GM12878 (cell line): ENCODE results near the gene RABGEF1. TPM values are rescaled to one million over a fixed set of nuclear protein-coding genes. Genes with fewer than 3 reads are reported as not detected.

Experiments
- ATAC-seq: fragments of 200-7000 bp; cut with Tn5 transposase; 3 replicates; pipeline ENCODE4 v1.9.1; 2020; ENCODE audit warnings: mild to moderate bottlenecking, moderate library complexity
- BruUV-seq: library from RNA; stranded (reverse); fragments of 400-500 nt; replicated peaks from 2 replicates; lab custom pipeline; 2021; lab: Mats Ljungman, UMichigan
- CTCF ChIA-PET: fragments of 300-600 bp; sonication (Branson Sonifier 250); formaldehyde crosslinking; extraction: SDS; loops from one replicate; lab custom pipeline; 2021; ENCODE audit warnings: inconsistent platforms; lab: Yijun Ruan, JAX
- POLR2A ChIA-PET: fragments of 350-600 bp; formaldehyde crosslinking; extraction: SDS; loops from one replicate; lab custom pipeline; 2021; ENCODE audit warnings: inconsistent platforms; lab: Charles Lee
- RAD21 ChIA-PET: fragments of 300-600 bp; sonication (Branson Sonifier 250); formaldehyde crosslinking; loops from one replicate; lab custom pipeline; 2023; ENCODE audit warnings: antibody characterized with exemption; ENCODE audit not compliant: unreplicated experiment; lab: Charles Lee
- SMC1A ChIA-PET: fragments of 300-600 bp; sonication (Branson Sonifier 250); formaldehyde crosslinking; loops from one replicate; lab custom pipeline; 2023; ENCODE audit not compliant: unreplicated experiment, uncharacterized antibody; lab: Charles Lee
- DNase-seq: peaks from one replicate; pipeline ENCODE4 v3.0.0-alpha.2; 2011; ENCODE audit warnings: low read depth, low spot score
- FAIRE-seq: peaks from 3 replicates; lab custom pipeline; 2011; peaks lifted over from hg19 to GRCh38; lab: Jason Lieb, UNC
- H2AFZ ChIP-seq: 2 replicates; pipeline ENCODE4 v1.6.0; 2011; ENCODE audit warnings: low read depth, low read length, control low read depth; ENCODE audit not compliant: control insufficient read depth
- H3K27ac ChIP-seq: 2 replicates; pipeline ENCODE4 v1.5.1; 2011; ENCODE audit warnings: control low read depth; ENCODE audit not compliant: control insufficient read depth, insufficient read depth
- H3K27me3 ChIP-seq, 2 experiments: replicated peaks in 1 of 2; 2 replicates each; pipeline versions ENCODE4 v1.6.0 to v1.6.1; 2011; ENCODE audit warnings: low read length in 1 of 2; ENCODE audit not compliant: control insufficient read depth in 2 of 2, insufficient read depth in 2 of 2
- H3K36me3 ChIP-seq, 2 experiments: 2 replicates each; pipeline ENCODE4 v1.5.1; 2011; ENCODE audit warnings: low read length in 1 of 2; ENCODE audit not compliant: control insufficient read depth in 2 of 2, insufficient read depth in 2 of 2
- H3K4me1 ChIP-seq: 2 replicates; pipeline ENCODE4 v1.6.1; 2011; ENCODE audit warnings: mild to moderate bottlenecking, low read length, moderate library complexity, mixed read lengths; ENCODE audit not compliant: control insufficient read depth, insufficient read depth
- H3K4me2 ChIP-seq: 2 replicates; pipeline ENCODE4 v1.6.0; 2011; ENCODE audit warnings: control low read depth; ENCODE audit not compliant: control insufficient read depth, insufficient read depth
- H3K4me3 ChIP-seq: fragments of 200-600 bp; sonication (generic); 2 replicates; pipeline ENCODE4 v1.5.1; 2016
- H3K79me2 ChIP-seq: 2 replicates; pipeline ENCODE4 v1.6.0; 2011; ENCODE audit warnings: low read length; ENCODE audit not compliant: control insufficient read depth, insufficient read depth
- H3K9ac ChIP-seq: 2 replicates; pipeline ENCODE4 v1.8.0; 2011; ENCODE audit warnings: low read length, control low read depth, mixed read lengths; ENCODE audit not compliant: control insufficient read depth, insufficient read depth
- H3K9me3 ChIP-seq: replicated peaks from 3 replicates; pipeline ENCODE4 v1.5.1; 2011; ENCODE audit warnings: mild to moderate bottlenecking, low read length; ENCODE audit not compliant: control insufficient read depth, insufficient read depth
- H4K20me1 ChIP-seq: 2 replicates; pipeline ENCODE4 v1.6.0; 2011; ENCODE audit not compliant: control insufficient read depth, insufficient read depth
- CHD1 ChIP-seq: IDR thresholded peaks from 2 replicates; pipeline ENCODE4 v1.6.1; 2012; ENCODE audit warnings: low read depth, low read length, improper control_type of control experiment
- ESRRA ChIP-seq: IDR thresholded peaks from 2 replicates; pipeline ENCODE4 v1.6.1; 2012; ENCODE audit warnings: mild to moderate bottlenecking, low read length, improper control_type of control experiment
- IRF5 ChIP-seq: fragments of 450-650 bp; IDR thresholded peaks from 2 replicates; pipeline ENCODE4 v1.6.1; 2017; ENCODE audit warnings: borderline replicate concordance
- PAX8 ChIP-seq: fragments of 450-650 bp; IDR thresholded peaks from 2 replicates; pipeline ENCODE4 v1.6.1; 2017; ENCODE audit warnings: mild to moderate bottlenecking, moderate library complexity
- PBX3 ChIP-seq: IDR thresholded peaks from 2 replicates; pipeline ENCODE4 v1.6.1; 2011; ENCODE audit warnings: mild to moderate bottlenecking, low read depth, low read length, moderate library complexity; ENCODE audit not compliant: insufficient replicate concordance
- PML ChIP-seq: IDR thresholded peaks from 2 replicates; pipeline ENCODE4 v1.6.1; 2012; ENCODE audit warnings: low read length, inconsistent platforms
- SUZ12 ChIP-seq: fragments of 200-600 bp; sonication (generic); IDR thresholded peaks from one replicate; pipeline ENCODE4 v1.6.1; 2018; ENCODE audit warnings: antibody characterized with exemption, mild to moderate bottlenecking; ENCODE audit not compliant: unreplicated experiment
- TCF12 ChIP-seq: IDR thresholded peaks from 2 replicates; pipeline ENCODE4 v1.6.1; 2011; ENCODE audit warnings: low read depth, mild to moderate bottlenecking, low read length
- WGBS: methylation state at CpG from one replicate; pipeline ENCODE4 v1.1.6; 2016; ENCODE audit warnings: low lambda C conversion rate; ENCODE audit not compliant: insufficient replicate concordance, insufficient coverage; ENCODE audit errors: missing lambda C conversion rate; 5-methylcytosine and 5-hydroxymethylcytosine counted together
- in situ Hi-C: fragments of 300-500 bp; cut with MboI; formaldehyde crosslinking; loops from 9 replicates; pipeline ENCODE4 v1.14.3; 2018; ENCODE audit warnings: mixed read lengths
- intact Hi-C: fragments of 100-400 bp; cut with micrococcal nuclease; formaldehyde crosslinking; loops from one replicate; pipeline ENCODE4 v1.14.2; 2022; ENCODE audit not compliant: unreplicated experiment
- polyA plus RNA-seq, 11 experiments: library from polyadenylated mRNA; depleted of rRNA in 4 of 11; unstranded in 6 of 11; stranded (reverse) in 5 of 11; fragments of >200 nt; fragmentation: Nextera tagmentation in 4 of 11; fragmentation: Illumina TruSeq in 1 of 11; extraction: Ambion mirVana in 4 of 11; extraction: Trizol in 1 of 11; gene quantifications; 1 replicate in 1 of 11; 2 replicates in 10 of 11; pipeline versions ENCODE4 v1.2.1 to v1.2.3, GENCODE V29; 2011 to 2016; ENCODE audit warnings: inconsistent platforms in 2 of 11, missing spikeins in 2 of 11, low read depth in 1 of 11
- total RNA-seq, 4 experiments: library from RNA; depleted of rRNA in 3 of 4; stranded (reverse); fragments of >200 nt in 3 of 4; fragmentation: Illumina TruSeq in 1 of 4; extraction: Trizol in 1 of 4; gene quantifications; 2 replicates each; pipeline versions ENCODE4 v1.2.1 to v1.2.3, GENCODE V29; 2013 to 2021

The RABGEF1 gene
- total and polyA plus RNA-seq, 10 of the 15 experiments (the other 5 are each of a cell fraction or from before 2014, with no cell fraction given): 10.2 to 36.4 (median 26.1) TPM

- TF ChIP-seq IRF5 (no peak), PML (no peak), PAX8 (no peak)
These were observed 96.5 kb downstream of the RABGEF1 start (continued) for GRCh38 chr7:66837007-66837406.

GRCh38 chr7:66837661-66838060 is 97.1 kb downstream of the RABGEF1 start:
- Histone ChIP-seq H3K36me3 (no peaks in the 10 kb centered on the region), H3K4me2 (no peak overlapping the region), H3K4me1 (no peaks in the 10 kb centered on the region)
- SMC1A ChIA-PET: no interaction called here
- no peak for TF ChIP-seq ESRRA
- no peak for TF ChIP-seq PBX3
- no peak for TF ChIP-seq CHD1
- TF ChIP-seq SUZ12: no peak
- TF ChIP-seq TCF12: no peak
- TF ChIP-seq, all 136 proteins: peak for 0
- Histone ChIP-seq H3K27me3 (no peaks in the 10 kb centered on the region), H3K27ac (no peak overlapping the region), H3K79me2 (no peaks in the 10 kb centered on the region), H4K20me1 (no peaks in the 10 kb centered on the region), H3K9me3 (peaks cover 2% of the 10 kb centered on the region; the same call in 2 of the 3 replicates), H3K9ac (no peak overlapping the region), H2AFZ (no peak overlapping the region; the same call in 1 of the 2 replicates), H3K4me3 (no peak overlapping the region)
- RAD21 ChIA-PET: no interaction called here
- intact Hi-C loops (loop anchor here (2.0 kb wide), 1 partner anchor 57 kb away; no protein-coding TSS in a partner anchor), in situ Hi-C loops (no loop called here)
- CTCF ChIA-PET: no interaction called here
- BruUV-seq: no TSS peak
- no peak for ATAC-seq
- WGBS: 89% methylated on average over 9 of the region's 9 CpGs
- no peak for FAIRE-seq
- no peak for DNase-seq
- POLR2A ChIA-PET: no interaction called here
